NCI-H128 (cell line): ENCODE results near the gene SLC39A11.

Experiments
- DNase-seq: peaks from one replicate; lab custom pipeline; 2025; ENCODE audit not compliant: unreplicated experiment; lab: John Stamatoyannopoulos, UW

Gene SLC39A11

GRCh38 chr17:72883351-72883750, 209.1 kb downstream of the SLC39A11 start:
- no peak for DNase-seq

GRCh38 chr17:72882426-72882825, 210.1 kb downstream of the SLC39A11 start:
- DNase-seq, result no peak

GRCh38 chr17:72879877-72880276, 212.6 kb downstream of the SLC39A11 start:
- DNase-seq, result no peak

GRCh38 chr17:72878975-72879660, 213.4 kb downstream of the SLC39A11 start:
- no peak for DNase-seq

GRCh38 chr17:72877348-72877747, 215.1 kb downstream of the SLC39A11 start:
- DNase-seq, result no peak

GRCh38 chr17:72876413-72876812, 216.1 kb downstream of the SLC39A11 start:
- no peak for DNase-seq

- no peak for DNase-seq
Observed at GRCh38 chr17:72875361-72875760, 217.1 kb downstream of the SLC39A11 start.

GRCh38 chr17:72872396-72872795, 220.1 kb downstream of the SLC39A11 start:
- no peak for DNase-seq

GRCh38 chr17:72870367-72870985, 222.0 kb downstream of the SLC39A11 start:
- no peak for DNase-seq

GRCh38 chr17:72869630-72870029, 222.9 kb downstream of the SLC39A11 start:
- DNase-seq, result no peak

GRCh38 chr17:72865954-72866353, 226.5 kb downstream of the SLC39A11 start:
- no peak for DNase-seq

- no peak for DNase-seq
Observed at GRCh38 chr17:72863526-72864211, 228.8 kb downstream of the SLC39A11 start.

- DNase-seq, result no peak
Observed at GRCh38 chr17:72862276-72862999, 230.1 kb downstream of the SLC39A11 start.

GRCh38 chr17:72861811-72862210, 230.7 kb downstream of the SLC39A11 start:
- no peak for DNase-seq

GRCh38 chr17:72860778-72861177, 231.7 kb downstream of the SLC39A11 start:
- DNase-seq, result no peak

- DNase-seq, result no peak
Observed at GRCh38 chr17:72858826-72859495, 233.5 kb downstream of the SLC39A11 start.

- no peak for DNase-seq
Observed at GRCh38 chr17:72853440-72854415, 238.8 kb downstream of the SLC39A11 start.

- no peak for DNase-seq
Observed at GRCh38 chr17:72852277-72852938, 240.1 kb downstream of the SLC39A11 start.

GRCh38 chr17:72850410-72851118, 241.9 kb downstream of the SLC39A11 start:
- DNase-seq, result no peak
